Rectal smooth muscle tissue (tissue), 1 donor: ENCODE results near the gene RIN3.
A peak's percentile ranks its signal among the peaks of the same experiment; 100 is the strongest.

ENCODE experiments used
- H3K27ac ChIP-seq: one replicate; pipeline ENCODE4 v1.7.0; 2013; ENCODE audit warnings: low read depth, low read length, inconsistent platforms
- H3K27me3 ChIP-seq: one replicate; pipeline ENCODE4 v1.7.0; 2013; ENCODE audit warnings: low read length; ENCODE audit not compliant: control insufficient read depth, insufficient read depth
- H3K36me3 ChIP-seq: one replicate; pipeline ENCODE4 v1.7.0; 2013; ENCODE audit warnings: low read length; ENCODE audit not compliant: control insufficient read depth, insufficient read depth
- H3K4me1 ChIP-seq: one replicate; pipeline ENCODE4 v1.7.0; 2013; ENCODE audit warnings: low read length; ENCODE audit not compliant: control insufficient read depth, insufficient read depth
- H3K4me3 ChIP-seq: one replicate; pipeline ENCODE4 v1.7.0; 2013; ENCODE audit warnings: low read length
- H3K9ac ChIP-seq: one replicate; pipeline ENCODE4 v1.7.0; 2013; ENCODE audit warnings: low read length

The RIN3 gene

GRCh38 chr14:92516344-92516965 lies 2.9 kb downstream of the RIN3 start:
- Histone ChIP-seq H3K4me1 (peaks cover 12% of the 10 kb centered on the region), H3K36me3 (no peaks in the 10 kb centered on the region), H3K4me3 (no peak overlapping the region), H3K27ac (no peak overlapping the region), H3K27me3 (no peaks in the 10 kb centered on the region), H3K9ac (no peak overlapping the region)

- Histone ChIP-seq H3K27me3 (no peaks in the 10 kb centered on the region), H3K36me3 (no peaks in the 10 kb centered on the region), H3K9ac (no peak overlapping the region), H3K4me3 (no peak overlapping the region), H3K4me1 (peaks cover 8% of the 10 kb centered on the region), H3K27ac (peak overlapping the region; percentile 1)
Observed at GRCh38 chr14:92516966-92517506, 3.5 kb downstream of the RIN3 start.

GRCh38 chr14:92517761-92518160 lies 4.2 kb downstream of the RIN3 start:
- no peaks in the 10 kb centered on the region for H3K27me3 ChIP-seq
- H3K36me3 ChIP-seq: no peaks in the 10 kb centered on the region
- H3K4me3 ChIP-seq: no peak overlapping the region
- no peak overlapping the region for H3K27ac ChIP-seq
- H3K9ac ChIP-seq: no peak overlapping the region
- H3K4me1 ChIP-seq: peaks cover 4% of the 10 kb centered on the region

- no peak overlapping the region for H3K4me3 ChIP-seq
- H3K36me3 ChIP-seq: no peaks in the 10 kb centered on the region
- no peaks in the 10 kb centered on the region for H3K27me3 ChIP-seq
- peaks cover 4% of the 10 kb centered on the region for H3K4me1 ChIP-seq
- H3K27ac ChIP-seq: peak overlapping the region; percentile 9
- H3K9ac ChIP-seq: no peak overlapping the region
Observed at GRCh38 chr14:92519246-92520101, 5.9 kb downstream of the RIN3 start.

GRCh38 chr14:92520102-92521057 lies 6.8 kb downstream of the RIN3 start:
- no peak overlapping the region for H3K9ac ChIP-seq
- no peak overlapping the region for H3K27ac ChIP-seq
- H3K4me3 ChIP-seq: no peak overlapping the region
- no peaks in the 10 kb centered on the region for H3K27me3 ChIP-seq
- peaks cover 10% of the 10 kb centered on the region for H3K4me1 ChIP-seq
- no peaks in the 10 kb centered on the region for H3K36me3 ChIP-seq

- Histone ChIP-seq H3K27ac (no peak overlapping the region), H3K36me3 (no peaks in the 10 kb centered on the region), H3K27me3 (no peaks in the 10 kb centered on the region), H3K4me1 (peaks cover 13% of the 10 kb centered on the region), H3K9ac (no peak overlapping the region), H3K4me3 (no peak overlapping the region)
Observed at GRCh38 chr14:92521058-92521415, 7.5 kb downstream of the RIN3 start.

GRCh38 chr14:92523752-92524151 lies 10.2 kb downstream of the RIN3 start:
- H3K36me3 ChIP-seq: no peaks in the 10 kb centered on the region
- no peak overlapping the region for H3K9ac ChIP-seq
- H3K4me3 ChIP-seq: no peak overlapping the region
- peaks cover 13% of the 10 kb centered on the region for H3K4me1 ChIP-seq
- H3K27ac ChIP-seq: peak overlapping the region; percentile 19
- H3K27me3 ChIP-seq: no peaks in the 10 kb centered on the region

- Histone ChIP-seq H3K27ac (peak overlapping the region; percentile 71), H3K9ac (no peak overlapping the region), H3K4me1 (peaks cover 13% of the 10 kb centered on the region), H3K27me3 (no peaks in the 10 kb centered on the region), H3K36me3 (no peaks in the 10 kb centered on the region), H3K4me3 (no peak overlapping the region)
Observed at GRCh38 chr14:92524602-92525185, 11.1 kb downstream of the RIN3 start.

- Histone ChIP-seq H3K36me3 (no peaks in the 10 kb centered on the region), H3K27me3 (no peaks in the 10 kb centered on the region), H3K4me3 (no peak overlapping the region), H3K27ac (peak overlapping the region; percentile 71), H3K9ac (no peak overlapping the region), H3K4me1 (peaks cover 13% of the 10 kb centered on the region)
Observed at GRCh38 chr14:92525322-92526095, 11.9 kb downstream of the RIN3 start.

- Histone ChIP-seq H3K27ac (no peak overlapping the region), H3K4me1 (peaks cover 15% of the 10 kb centered on the region), H3K27me3 (no peaks in the 10 kb centered on the region), H3K36me3 (no peaks in the 10 kb centered on the region), H3K4me3 (no peak overlapping the region), H3K9ac (no peak overlapping the region)
Observed at GRCh38 chr14:92527721-92528120, 14.1 kb downstream of the RIN3 start.

GRCh38 chr14:92528486-92529100 lies 15.0 kb downstream of the RIN3 start:
- H3K9ac ChIP-seq: no peak overlapping the region
- no peaks in the 10 kb centered on the region for H3K27me3 ChIP-seq
- H3K4me1 ChIP-seq: peaks cover 15% of the 10 kb centered on the region
- no peaks in the 10 kb centered on the region for H3K36me3 ChIP-seq
- H3K4me3 ChIP-seq: no peak overlapping the region
- no peak overlapping the region for H3K27ac ChIP-seq
